ENCODE measurements around the gene PLEKHG2.

PLEKHG2 gene

GRCh38 chr19:39423258-39424086 is 11.0 kb downstream of the PLEKHG2 start:
- DNase-seq: no peak

GRCh38 chr19:39424934-39425333 is 12.5 kb downstream of the PLEKHG2 start:
- DNase-seq: no peak

- DNase-seq: no peak
Measured at GRCh38 chr19:39425744-39426143, 13.3 kb downstream of the PLEKHG2 start.

GRCh38 chr19:39426170-39426569 is 13.7 kb downstream of the PLEKHG2 start:
- DNase-seq: no peak

GRCh38 chr19:39427707-39428106 is 15.2 kb downstream of the PLEKHG2 start:
- no peak for DNase-seq

GRCh38 chr19:39428283-39429112 is 16.0 kb downstream of the PLEKHG2 start:
- DNase-seq: no peak

GRCh38 chr19:39430675-39431593 is 18.5 kb downstream of the PLEKHG2 start:
- DNase-seq: peak; percentile 54

GRCh38 chr19:39432677-39433025 is 20.2 kb downstream of the PLEKHG2 start:
- DNase-seq: no peak

GRCh38 chr19:39433480-39434079 is 21.1 kb downstream of the PLEKHG2 start:
- no peak for DNase-seq

- no peak for DNase-seq
Measured at GRCh38 chr19:39434123-39435076, 21.9 kb downstream of the PLEKHG2 start.

GRCh38 chr19:39435499-39436349 is 23.3 kb downstream of the PLEKHG2 start, which contains the start of gene RPS16:
Gene RPS16 (minus strand): TSS chr19:39435949. CDS start chr19:39435895, 54 bp downstream.
- peak; percentile 98 for DNase-seq

GRCh38 chr19:39436350-39436716 is 23.9 kb downstream of the PLEKHG2 start:
- DNase-seq: no peak

- DNase-seq: no peak
Measured at GRCh38 chr19:39438270-39438934, 25.9 kb downstream of the PLEKHG2 start.

- no peak for DNase-seq
Measured at GRCh38 chr19:39444598-39445195, 32.2 kb downstream of the PLEKHG2 start.

GRCh38 chr19:39445196-39446111 is 33.0 kb downstream of the PLEKHG2 start, which contains the start of gene SUPT5H:
Gene SUPT5H (plus strand): TSS chr19:39445582. CDS start chr19:39445891, 309 bp downstream.
- peak; percentile 98 for DNase-seq

- DNase-seq: no peak
Measured at GRCh38 chr19:39446365-39447084, 34.1 kb downstream of the PLEKHG2 start.

- DNase-seq: peak; percentile 57
Measured at GRCh38 chr19:39448271-39448670, 35.8 kb downstream of the PLEKHG2 start.
